ENCODE results near the gene ASB6.

The ASB6 gene

DNA sequence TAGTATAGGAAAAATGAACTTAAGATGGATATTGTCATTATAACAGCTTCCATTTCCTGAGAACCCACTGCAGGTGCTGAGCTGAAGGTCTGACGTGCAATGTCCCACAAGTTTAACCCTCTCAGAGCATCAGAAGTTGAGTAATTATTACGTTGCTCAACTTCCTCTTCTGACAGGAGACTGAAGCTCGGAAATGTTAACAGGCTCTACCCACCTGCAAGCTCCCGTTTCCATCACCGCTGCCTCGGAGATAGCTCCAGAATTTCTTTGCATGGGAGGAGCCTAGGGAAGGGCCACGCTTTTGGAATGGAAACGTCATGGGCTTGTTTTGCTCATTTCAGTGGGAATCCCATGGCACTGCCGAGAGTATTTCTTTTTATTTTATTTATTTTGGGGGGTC is 17.0 kb downstream of the ASB6 start:
- DNase-seq: no peak

DNA sequence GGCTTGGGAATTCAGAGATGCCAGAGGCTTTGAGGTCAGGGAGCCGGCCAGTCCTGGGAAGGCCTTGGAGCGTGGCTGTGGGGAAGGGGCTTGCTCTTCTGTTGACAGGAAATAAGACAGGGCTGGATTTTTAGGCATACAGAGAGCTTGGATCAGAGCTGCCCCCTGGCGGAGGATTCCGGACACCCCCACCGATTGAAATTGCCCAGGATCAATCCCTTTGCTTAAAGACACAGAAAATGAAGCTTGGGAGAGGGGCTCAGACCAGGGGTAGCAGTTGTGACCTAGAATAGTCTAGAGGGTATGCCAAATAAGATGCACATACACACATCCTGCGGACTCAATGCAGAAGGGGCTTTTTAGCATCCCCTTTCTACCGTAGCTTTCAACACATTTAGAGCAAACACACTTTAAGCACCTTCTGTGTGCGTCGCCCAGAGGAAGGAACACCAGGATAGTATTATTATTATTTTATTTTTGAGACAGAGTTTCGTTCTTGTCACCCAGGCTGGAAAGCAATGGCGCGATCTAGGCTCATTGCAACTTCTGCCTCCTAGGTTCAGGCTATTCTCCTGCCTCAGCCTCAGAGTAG is 17.7 kb downstream of the ASB6 start:
- DNase-seq: peak; percentile 77

DNA sequence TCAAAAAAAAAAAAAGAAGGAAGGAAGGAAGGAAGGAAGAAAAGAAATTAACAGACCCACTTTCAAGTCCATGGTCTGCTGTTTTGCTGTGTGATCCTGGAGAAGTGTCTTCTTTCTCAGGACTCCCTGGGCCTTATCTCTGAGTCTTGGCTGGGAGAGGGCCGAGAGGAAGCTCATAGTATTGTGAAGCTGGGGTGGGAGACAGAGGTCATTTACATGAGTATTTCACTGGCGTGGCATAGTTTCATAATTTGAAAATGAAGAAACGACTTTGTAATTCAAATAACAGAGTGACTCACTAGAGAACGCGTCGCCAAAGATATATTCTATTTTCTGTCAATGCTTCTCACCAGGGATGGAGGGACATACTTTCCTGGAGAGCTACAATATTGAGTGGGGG is 18.6 kb downstream of the ASB6 start:
- DNase-seq: no peak

DNA sequence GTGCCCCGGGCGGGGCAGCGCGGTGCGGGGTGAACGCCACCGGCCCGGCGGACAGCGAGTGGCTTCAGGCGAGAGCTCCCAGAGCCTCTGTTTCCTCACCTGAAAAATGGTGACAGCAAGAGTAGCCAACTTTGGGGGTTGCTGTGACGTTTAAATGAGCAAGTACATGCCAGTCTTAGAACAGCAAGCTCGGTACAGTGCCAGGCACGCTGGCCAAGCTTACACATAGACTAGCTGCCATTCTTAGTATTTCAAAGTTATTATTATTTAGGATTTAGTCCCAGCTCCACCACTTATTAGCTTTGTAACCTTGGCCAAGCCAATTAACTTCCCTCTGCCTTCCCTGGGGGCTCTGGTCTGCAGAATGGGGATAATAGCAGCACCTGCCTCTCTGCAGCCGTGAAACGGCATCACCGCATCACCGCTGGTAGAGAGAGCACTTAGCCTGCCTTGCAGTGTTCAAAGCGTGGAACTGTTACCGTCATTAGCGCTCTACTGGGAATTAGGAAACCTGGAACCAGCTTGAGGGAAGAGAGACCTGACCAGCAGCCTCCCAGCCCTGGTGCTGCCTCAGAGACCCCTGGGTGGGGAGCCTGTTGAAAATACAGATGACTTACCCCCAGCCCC is 21.2 kb downstream of the ASB6 start, which contains the start of gene C9orf50:
Gene C9orf50, minus strand, starts transcription at position 433 of the 627 bp plus-strand sequence. CDS start 527 bp downstream, outside the sequence.
- DNase-seq: no peak

DNA sequence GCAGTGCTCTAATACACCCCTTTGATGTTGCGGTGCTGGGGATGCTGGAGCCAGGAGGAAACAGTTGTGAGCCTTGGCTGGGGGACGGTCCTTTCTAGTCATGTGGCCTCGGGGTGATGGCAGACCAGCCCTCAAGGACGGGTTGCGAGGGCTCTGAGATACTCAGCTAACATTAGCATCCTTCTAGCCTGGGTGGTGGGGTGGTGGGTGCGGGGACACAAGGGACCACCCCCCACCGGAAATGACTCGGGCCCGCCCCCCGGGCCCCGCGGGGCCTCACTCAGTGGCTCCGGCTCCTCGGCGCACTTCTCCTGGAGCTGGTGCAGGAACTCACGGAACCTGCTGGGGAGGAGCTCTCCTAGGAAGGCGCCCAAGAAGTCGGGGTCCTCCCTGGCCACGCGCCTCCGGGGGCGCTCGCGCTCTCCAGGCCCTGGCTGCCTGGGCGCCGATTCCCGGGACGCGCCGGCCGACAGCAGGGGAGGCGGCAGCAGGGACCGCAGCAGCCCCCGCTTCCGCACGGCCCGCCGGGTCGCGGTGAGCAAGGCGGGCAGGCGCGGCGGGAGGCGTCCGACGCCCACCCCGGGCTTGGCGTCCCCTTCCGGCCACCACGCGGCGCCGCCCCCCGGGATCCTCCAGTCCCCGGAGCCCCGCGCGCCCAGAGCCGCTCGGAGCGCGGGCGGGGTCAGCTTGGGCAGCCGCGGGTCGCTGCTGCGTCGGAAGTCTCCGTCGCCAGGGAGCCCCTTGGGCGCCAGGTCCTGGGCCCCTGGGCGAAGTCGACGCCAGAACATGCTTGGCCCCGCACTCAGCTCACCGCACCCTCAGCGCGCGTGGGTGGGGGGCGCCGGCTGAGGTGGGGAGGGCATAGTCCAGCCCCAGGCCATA is 21.9 kb downstream of the ASB6 start:
- no peak for DNase-seq

DNA sequence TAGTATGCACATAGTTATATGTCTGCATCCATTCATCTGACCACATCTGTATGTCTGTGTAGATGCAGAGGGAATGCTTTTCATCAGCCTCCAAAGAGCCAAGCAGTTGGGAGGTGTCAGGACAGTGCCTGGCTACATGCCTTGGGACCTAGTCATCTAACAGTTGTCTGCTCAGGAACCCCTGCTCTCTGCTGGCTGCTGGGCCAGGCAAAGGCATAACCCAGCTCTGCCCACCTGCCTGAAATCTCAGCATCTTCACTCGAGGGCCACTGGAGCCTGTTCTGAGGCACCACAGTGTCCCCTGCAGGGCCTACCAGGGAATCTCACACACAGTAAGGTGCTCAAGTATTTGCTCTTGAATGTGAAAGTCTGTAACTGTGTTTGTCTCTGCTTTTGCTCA is 24.8 kb downstream of the ASB6 start:
- no peak for DNase-seq

GRCh38 chr9:129615407-129616285 is 26.3 kb downstream of the ASB6 start:
- DNase-seq: no peak

DNA sequence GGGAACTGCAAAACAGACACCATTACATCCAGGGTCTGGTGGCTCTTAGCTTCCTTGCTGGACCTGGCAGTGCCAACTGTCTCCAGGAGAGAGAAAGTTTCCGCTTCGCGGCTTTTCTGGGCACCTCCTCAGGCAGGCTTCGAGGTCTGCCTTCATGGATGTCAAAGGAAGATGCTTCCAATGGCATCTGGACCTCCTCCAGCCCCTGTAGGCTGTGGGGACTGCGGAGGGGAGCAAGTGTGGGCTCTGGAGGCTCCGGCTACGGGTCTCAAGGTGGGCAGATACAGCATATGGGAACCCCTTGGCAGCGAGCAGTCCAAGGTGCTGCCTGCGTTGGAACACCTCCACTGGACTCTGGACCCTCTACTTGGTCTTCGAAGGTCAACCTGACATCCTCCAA is 27.0 kb downstream of the ASB6 start:
- no peak for DNase-seq

DNA sequence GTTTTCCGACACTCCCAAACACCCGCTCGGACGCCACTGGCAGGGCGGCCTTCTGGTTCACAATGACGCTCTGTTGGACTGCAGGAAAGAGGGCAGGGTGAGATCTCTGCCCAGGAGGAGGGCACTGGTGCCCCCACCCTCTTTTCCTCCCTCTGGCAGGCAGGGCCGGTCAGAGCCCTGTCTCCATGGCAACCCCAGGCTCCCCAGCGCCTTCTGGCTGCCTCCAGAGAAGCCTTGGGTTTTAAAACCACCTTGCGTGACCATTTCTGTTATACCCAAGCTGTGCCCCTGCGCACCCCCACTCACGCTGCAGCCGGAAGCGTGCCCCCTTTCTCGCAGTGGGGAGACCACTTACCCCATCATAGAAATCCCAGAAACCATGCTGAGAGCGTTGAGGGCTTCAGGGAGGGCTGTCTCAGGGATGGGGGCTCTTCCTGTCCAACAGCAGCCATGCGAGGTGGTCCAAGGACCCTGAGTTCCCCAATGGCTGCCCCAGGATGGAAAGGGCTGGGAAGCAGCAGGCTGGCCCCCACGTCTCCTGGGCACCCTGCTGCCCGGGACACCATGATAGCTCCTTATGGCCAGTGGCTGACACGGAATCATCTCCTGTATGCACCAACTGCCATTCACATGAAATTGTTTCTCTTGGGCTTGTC is 28.3 kb downstream of the ASB6 start:
- no peak for DNase-seq

DNA sequence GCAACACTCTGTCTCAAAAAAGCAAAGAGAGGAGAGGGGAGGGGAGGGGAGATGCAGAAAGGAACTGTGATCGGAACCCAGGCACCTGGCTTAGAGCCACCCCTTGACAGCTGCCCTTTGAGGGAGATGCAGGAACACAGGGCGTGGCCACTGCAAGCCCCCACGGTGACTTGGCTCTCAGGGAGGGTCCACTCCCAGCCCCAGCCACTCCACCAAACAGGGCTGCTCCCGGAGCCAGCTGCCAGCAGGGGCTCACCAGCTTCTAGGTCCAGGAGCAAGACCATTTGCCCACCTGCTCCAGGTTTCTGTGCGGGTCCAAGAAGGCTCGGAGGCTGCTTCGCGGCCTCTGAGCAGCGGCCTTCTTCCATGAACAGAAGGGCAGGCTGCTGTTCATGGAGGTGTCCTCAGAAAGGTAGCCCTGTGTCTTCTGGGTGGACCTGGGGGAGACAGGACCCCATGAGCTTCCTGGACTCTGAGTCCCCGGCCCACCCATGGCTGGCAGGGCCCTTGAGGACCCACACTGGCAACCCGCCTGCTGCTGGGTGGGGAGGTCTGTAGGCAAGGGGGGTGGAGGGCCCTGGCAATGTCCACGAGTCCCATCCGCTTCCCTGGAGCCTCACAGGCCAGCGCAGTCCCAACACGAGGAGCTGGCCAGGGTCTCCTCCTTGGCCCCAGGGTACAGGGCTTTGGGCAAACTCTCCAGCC is 29.0 kb downstream of the ASB6 start:
- DNase-seq: no peak

GRCh38 chr9:129612123-129612522 is 29.8 kb downstream of the ASB6 start:
- no peak for DNase-seq

DNA sequence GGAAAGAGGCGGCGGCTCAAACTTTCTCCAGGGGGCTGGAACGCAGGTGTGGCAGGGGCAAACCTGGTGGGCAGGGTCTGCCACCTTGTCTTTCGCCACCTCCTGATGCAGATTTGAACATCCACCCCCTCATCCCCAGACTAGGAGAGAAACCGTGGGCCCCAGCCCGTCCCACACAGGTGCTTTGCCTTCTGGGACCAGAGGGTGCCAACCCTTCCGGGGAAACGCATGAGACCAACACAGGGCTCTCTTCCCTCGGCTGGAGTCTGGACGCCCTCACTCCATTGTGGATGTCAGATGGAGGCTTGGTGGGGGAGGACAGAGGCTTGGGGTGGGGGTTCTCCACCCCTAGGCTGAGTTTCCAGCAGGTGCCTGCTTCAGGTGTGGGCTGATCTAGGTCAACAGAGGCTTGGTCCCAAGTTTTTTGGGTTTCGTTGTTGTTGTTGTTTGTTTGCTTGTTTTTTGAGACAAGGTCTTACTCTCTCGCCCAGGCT is 30.6 kb downstream of the ASB6 start:
- no peak for DNase-seq

DNA sequence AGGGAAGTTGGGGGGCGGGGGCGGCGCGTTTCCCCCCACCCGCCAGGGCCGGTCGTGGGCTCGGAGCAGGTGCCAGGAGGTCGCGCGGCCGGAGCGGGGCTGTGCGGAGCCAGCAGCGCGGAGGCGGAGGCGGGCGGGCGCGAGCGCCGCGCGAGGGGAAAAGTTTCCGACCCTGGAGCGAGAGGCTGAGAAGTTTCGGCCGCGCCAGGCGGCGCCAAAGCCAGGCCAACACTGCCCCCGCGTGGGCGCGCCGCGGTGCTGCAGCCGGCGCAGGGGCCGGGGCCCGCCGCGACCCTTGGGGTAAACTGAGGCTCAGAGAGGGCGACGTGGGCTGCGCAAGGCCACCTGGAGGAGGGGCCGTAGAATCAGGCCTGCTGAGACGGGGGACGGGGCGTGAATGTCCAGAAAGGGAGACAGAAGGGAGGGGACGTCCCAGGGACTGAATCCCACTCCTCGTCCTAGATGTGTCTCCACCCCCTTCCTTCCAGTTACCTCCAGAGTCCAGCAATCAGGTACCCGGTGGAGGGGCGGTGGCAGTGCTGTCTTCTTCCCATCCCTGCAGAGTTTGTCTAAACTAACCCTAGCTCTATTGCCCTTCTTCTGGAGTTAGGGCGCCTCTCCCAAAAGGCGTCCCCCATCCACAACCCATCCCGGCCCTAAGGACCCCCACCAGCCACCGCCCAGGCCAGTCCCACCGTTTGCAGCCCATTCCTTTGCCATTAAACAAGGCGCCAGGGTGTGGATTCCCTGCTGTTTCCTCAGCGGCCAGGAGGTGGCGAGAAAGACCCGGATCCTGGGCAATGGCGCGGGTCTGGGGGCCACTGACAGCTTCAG is 31.3 kb downstream of the ASB6 start:
- peak; percentile 73 for DNase-seq

- DNase-seq: no peak
These were observed 31.8 kb downstream of the ASB6 start for GRCh38 chr9:129610213-129610472.

GRCh38 chr9:129609486-129610212 is 32.3 kb downstream of the ASB6 start:
- DNase-seq: no peak

GRCh38 chr9:129608561-129609481 is 33.1 kb downstream of the ASB6 start:
- DNase-seq: no peak

DNA sequence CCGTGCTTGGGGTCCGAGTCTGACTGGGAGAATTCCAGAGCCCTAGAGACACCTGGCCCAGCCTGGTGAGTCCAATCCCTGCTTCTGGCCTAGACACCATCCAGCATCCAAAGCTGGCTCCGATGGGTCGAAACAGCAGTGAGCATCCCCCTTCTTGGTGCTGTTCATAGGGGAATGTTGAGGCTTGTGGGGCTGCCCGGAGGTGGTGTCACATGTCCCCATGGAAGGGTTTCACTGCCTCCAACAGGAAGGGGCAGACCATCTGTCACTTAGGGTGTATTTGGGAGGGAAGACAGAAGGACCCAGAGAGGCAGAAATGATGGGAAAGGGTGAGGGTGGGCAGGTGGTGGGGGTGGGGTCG is 34.9 kb downstream of the ASB6 start:
- DNase-seq: no peak

DNA sequence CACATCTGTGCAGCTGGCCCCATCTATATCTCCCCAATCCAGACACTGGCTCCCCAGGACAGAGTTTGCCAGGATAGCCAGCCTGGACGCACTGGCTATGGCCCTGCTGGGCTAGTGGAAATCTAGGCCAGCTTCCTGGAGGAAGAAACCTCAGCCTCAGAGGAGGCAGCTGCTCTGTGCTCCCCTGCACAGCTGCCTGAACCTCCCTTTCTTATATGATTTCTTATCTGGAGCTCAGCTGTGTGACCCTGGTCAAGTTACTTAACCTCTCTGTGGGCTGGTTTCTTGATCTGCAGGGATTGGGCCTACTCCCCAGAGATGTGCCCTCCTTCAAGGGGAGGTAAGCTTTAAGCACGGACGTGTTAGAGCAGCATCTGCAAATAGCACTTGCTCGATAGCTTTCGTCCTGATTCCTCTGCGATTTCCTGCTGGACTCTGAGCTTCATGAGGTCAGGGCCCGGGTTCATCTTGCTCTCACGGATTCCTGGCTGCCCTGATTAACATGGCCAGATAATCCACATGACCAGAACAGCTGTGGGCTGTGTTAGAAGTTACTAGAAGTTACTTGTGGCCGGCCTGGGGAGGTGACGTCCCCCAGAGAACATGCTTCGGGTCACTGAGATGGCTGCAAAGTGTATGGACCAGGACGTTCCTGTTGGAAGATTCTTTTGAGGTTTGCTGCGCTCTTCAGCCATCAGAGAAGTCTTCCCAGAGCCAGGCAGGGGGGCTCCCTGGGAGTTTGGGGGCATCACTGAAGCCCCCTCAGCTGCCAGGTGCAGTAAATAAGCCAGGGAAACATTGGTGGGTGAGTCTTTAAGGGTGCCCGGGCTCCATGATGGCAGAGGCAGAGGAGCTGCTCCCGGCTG is 35.6 kb downstream of the ASB6 start:
- no peak for DNase-seq
